Trophoblast cell (in vitro differentiated cells and primary cell): ENCODE data around the gene RASA2.
A peak's percentile ranks its signal among the peaks of the same experiment; 100 is the strongest.

Experiments used
- DNase-seq, 2 donors: peaks; one replicate each; pipeline ENCODE4 v3.0.0-alpha.2; 2016
- H2AFZ ChIP-seq: 2 replicates; pipeline ENCODE4 v1.6.1; 2013; ENCODE audit warnings: low read length, moderate library complexity, mild to moderate bottlenecking; ENCODE audit not compliant: insufficient read depth, poor library complexity
- H2AK5ac ChIP-seq: 2 replicates; pipeline ENCODE4 v1.6.1; 2013; ENCODE audit warnings: mild to moderate bottlenecking, low read length
- H2BK120ac ChIP-seq: 2 replicates; pipeline ENCODE4 v1.6.1; 2013; ENCODE audit warnings: low read length, mild to moderate bottlenecking, moderate library complexity; ENCODE audit not compliant: insufficient read depth, poor library complexity
- H2BK12ac ChIP-seq: 2 replicates; pipeline ENCODE4 v1.6.1; 2013; ENCODE audit warnings: mild to moderate bottlenecking, low read length, moderate library complexity
- H2BK5ac ChIP-seq: 2 replicates; pipeline ENCODE4 v1.6.1; 2013; ENCODE audit warnings: low read length, low read depth, moderate library complexity, mild to moderate bottlenecking; ENCODE audit not compliant: poor library complexity
- H3K14ac ChIP-seq: 2 replicates; pipeline ENCODE4 v1.6.1; 2013; ENCODE audit warnings: mild to moderate bottlenecking, low read length
- H3K18ac ChIP-seq: 2 replicates; pipeline ENCODE4 v1.6.1; 2013; ENCODE audit warnings: mild to moderate bottlenecking, low read length
- H3K23ac ChIP-seq: 2 replicates; pipeline ENCODE4 v1.6.1; 2013; ENCODE audit warnings: low read length
- H3K27ac ChIP-seq: 2 replicates; pipeline ENCODE4 v1.5.1; 2013; ENCODE audit warnings: low read depth, mild to moderate bottlenecking, inconsistent platforms, low read length, moderate library complexity
- H3K27me3 ChIP-seq: 2 replicates; pipeline ENCODE4 v1.6.1; 2013; ENCODE audit warnings: inconsistent platforms, mild to moderate bottlenecking, low read length, moderate library complexity; ENCODE audit not compliant: insufficient read depth
- H3K36me3 ChIP-seq, 2 experiments: 1 replicate in 1 of 2; 2 replicates in 1 of 2; pipeline ENCODE4 v1.6.1; 2013; ENCODE audit warnings: low read length in 2 of 2, mild to moderate bottlenecking in 2 of 2, moderate library complexity in 1 of 2; ENCODE audit not compliant: insufficient read depth in 2 of 2, control insufficient read depth in 1 of 2
- H3K4ac ChIP-seq: 2 replicates; pipeline ENCODE4 v1.6.1; 2013; ENCODE audit warnings: low read depth, mild to moderate bottlenecking, low read length, moderate library complexity
- H3K4me1 ChIP-seq, 2 experiments: 1 replicate in 1 of 2; 2 replicates in 1 of 2; pipeline ENCODE4 v1.6.1; 2013; ENCODE audit warnings: low read length in 2 of 2, mild to moderate bottlenecking in 2 of 2, moderate library complexity in 1 of 2; ENCODE audit not compliant: insufficient read depth in 2 of 2, control insufficient read depth in 1 of 2
- H3K4me2 ChIP-seq: 2 replicates; pipeline ENCODE4 v1.6.1; 2013; ENCODE audit warnings: inconsistent platforms, mild to moderate bottlenecking, low read length, moderate library complexity
- H3K4me3 ChIP-seq: 2 replicates; pipeline ENCODE4 v1.5.1; 2013; ENCODE audit warnings: mild to moderate bottlenecking, low read depth, low read length, inconsistent platforms
- H3K79me1 ChIP-seq: one replicate; pipeline ENCODE4 v1.6.1; 2013; ENCODE audit warnings: low read length
- H3K79me2 ChIP-seq: 2 replicates; pipeline ENCODE4 v1.6.1; 2013; ENCODE audit warnings: low read length, mild to moderate bottlenecking; ENCODE audit not compliant: control insufficient read depth, insufficient read depth, poor library complexity
- H3K9ac ChIP-seq: 2 replicates; pipeline ENCODE4 v1.6.1; 2013; ENCODE audit warnings: mild to moderate bottlenecking, low read length
- H3K9me3 ChIP-seq: 2 replicates; pipeline ENCODE4 v1.6.1; 2013; ENCODE audit warnings: low read depth, mild to moderate bottlenecking, control low read depth, inconsistent platforms, low read length; ENCODE audit not compliant: insufficient read depth
- H4K12ac ChIP-seq: 2 replicates; pipeline ENCODE4 v1.6.1; 2013; ENCODE audit warnings: low read depth, mild to moderate bottlenecking, low read length, moderate library complexity
- H4K8ac ChIP-seq: 2 replicates; pipeline ENCODE4 v1.6.1; 2013; ENCODE audit warnings: low read depth, mild to moderate bottlenecking, low read length, moderate library complexity
- H4K91ac ChIP-seq: one replicate; pipeline ENCODE4 v1.6.1; 2013; ENCODE audit warnings: low read depth, mild to moderate bottlenecking, low read length, moderate library complexity
- WGBS: extraction: QIAGEN DNeasy Blood & Tissue Kit; methylation state at CpG from one replicate; pipeline ENCODE4 v1.1.7; 2013; ENCODE audit warnings: missing lambda C conversion rate; ENCODE audit not compliant: insufficient read length, insufficient coverage; ENCODE audit errors: extremely low coverage; 5-methylcytosine and 5-hydroxymethylcytosine counted together

RASA2 gene

GRCh38 chr3:141484701-141485287 is 2.0 kb upstream of the RASA2 start:
- no peak overlapping the region for H3K4ac ChIP-seq
- peak; percentile 81 to 93 for DNase-seq
- peak overlapping the region; percentile 29 for H2BK120ac ChIP-seq
- peaks cover 6 to 7% of the 10 kb centered on the region in 2 experiments for H3K4me1 ChIP-seq
- WGBS, result no CpG with 5 or more reads among the region's 8 CpGs
- peaks cover 7% of the 10 kb centered on the region for H3K79me2 ChIP-seq
- H3K27ac ChIP-seq, result no peak overlapping the region
- H2AFZ ChIP-seq, result no peak overlapping the region
- no peak overlapping the region for H3K14ac ChIP-seq
- no peak overlapping the region for H3K18ac ChIP-seq
- no peaks in the 10 kb centered on the region for H3K9me3 ChIP-seq
- no peak overlapping the region for H3K23ac ChIP-seq
- no peaks in the 10 kb centered on the region for H3K27me3 ChIP-seq
- H3K9ac ChIP-seq, result no peak overlapping the region
- no peak overlapping the region for H2AK5ac ChIP-seq
- peak overlapping the region; percentile 20 for H2BK12ac ChIP-seq
- H4K91ac ChIP-seq, result no peak overlapping the region
- H4K12ac ChIP-seq, result no peak overlapping the region
- H3K4me3 ChIP-seq, result no peak overlapping the region
- peaks cover 19% of the 10 kb centered on the region for H3K79me1 ChIP-seq
- no peak overlapping the region for H4K8ac ChIP-seq
- no peak overlapping the region for H2BK5ac ChIP-seq
- H3K36me3 ChIP-seq, result no peaks in the 10 kb centered on the region
- no peak overlapping the region for H3K4me2 ChIP-seq

- Histone ChIP-seq H3K9ac (no peak overlapping the region), H4K91ac (peak overlapping the region; percentile 95), H3K4me2 (peak overlapping the region; percentile 86), H3K36me3 (no peaks in the 10 kb centered on the region), H2BK5ac (peak overlapping the region; percentile 69), H3K79me1 (peaks cover 19% of the 10 kb centered on the region), H3K27me3 (no peaks in the 10 kb centered on the region), H3K27ac (peak overlapping the region; percentile 88), H4K12ac (peak overlapping the region; percentile 85), H2BK120ac (peak overlapping the region; percentile 62), H3K4ac (no peak overlapping the region), H2AFZ (peak overlapping the region; percentile 89), H3K23ac (no peak overlapping the region), H3K4me3 (no peak overlapping the region), H3K9me3 (no peaks in the 10 kb centered on the region), H3K4me1 (peaks cover 6 to 7% of the 10 kb centered on the region in 2 experiments), H2AK5ac (no peak overlapping the region), H3K14ac (peak overlapping the region; percentile 70), H2BK12ac (peak overlapping the region; percentile 34), H3K18ac (no peak overlapping the region), H4K8ac (no peak overlapping the region), H3K79me2 (peaks cover 7% of the 10 kb centered on the region)
- WGBS, result no CpG with 5 or more reads among the region's 10 CpGs
- peak; percentile 83 to 84 for DNase-seq
These were observed 959 bp upstream of the RASA2 start for GRCh38 chr3:141485641-141486495.

DNA sequence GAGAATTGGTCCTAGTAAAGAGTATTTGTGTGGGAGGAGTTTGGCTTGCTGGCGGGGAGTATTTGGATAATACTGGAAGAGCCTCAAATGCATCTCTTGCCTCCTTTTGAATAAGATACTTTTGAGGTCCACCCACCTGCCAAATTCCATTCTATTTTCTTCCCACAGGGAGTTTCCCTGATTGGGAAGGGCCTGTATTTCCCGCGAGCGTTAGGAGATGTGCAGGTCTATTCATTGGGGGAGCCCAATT is 406 bp upstream of the RASA2 start:
- peak overlapping the region; percentile 93 for H4K8ac ChIP-seq
- peak in 1 of 2 donors; percentile 42 for DNase-seq
- WGBS, result no CpG with 5 or more reads among the region's 4 CpGs
- peaks cover 6 to 7% of the 10 kb centered on the region in 2 experiments for H3K4me1 ChIP-seq
- H3K4me3 ChIP-seq, result peak overlapping the region; percentile 60
- H2BK12ac ChIP-seq, result peak overlapping the region; percentile 59
- no peak overlapping the region for H3K23ac ChIP-seq
- H2BK120ac ChIP-seq, result peak overlapping the region; percentile 62
- H2AFZ ChIP-seq, result peak overlapping the region; percentile 89
- peak overlapping the region; percentile 88 for H3K27ac ChIP-seq
- H3K4ac ChIP-seq, result no peak overlapping the region
- peak overlapping the region; percentile 93 for H2BK5ac ChIP-seq
- peaks cover 7% of the 10 kb centered on the region for H3K79me2 ChIP-seq
- H3K27me3 ChIP-seq, result no peaks in the 10 kb centered on the region
- H3K18ac ChIP-seq, result peak overlapping the region; percentile 85
- peak overlapping the region; percentile 84 for H3K14ac ChIP-seq
- no peaks in the 10 kb centered on the region for H3K9me3 ChIP-seq
- peak overlapping the region; percentile 95 for H4K91ac ChIP-seq
- no peak overlapping the region for H2AK5ac ChIP-seq
- peak overlapping the region; percentile 33 for H3K9ac ChIP-seq
- peak overlapping the region; percentile 85 for H4K12ac ChIP-seq
- peak overlapping the region; percentile 86 for H3K4me2 ChIP-seq
- no peaks in the 10 kb centered on the region for H3K36me3 ChIP-seq
- peaks cover 19% of the 10 kb centered on the region for H3K79me1 ChIP-seq

- H3K9ac ChIP-seq, result peak overlapping the region; percentile 80
- H4K8ac ChIP-seq, result peak overlapping the region; percentile 96
- H3K4me1 ChIP-seq, result peaks cover 4 to 7% of the 10 kb centered on the region in 2 experiments
- peak overlapping the region; percentile 96 for H2BK5ac ChIP-seq
- H2AFZ ChIP-seq, result peak overlapping the region; percentile 93
- no peaks in the 10 kb centered on the region for H3K36me3 ChIP-seq
- WGBS, result no CpG with 5 or more reads among the region's 55 CpGs
- H3K4me3 ChIP-seq, result peak overlapping the region; percentile 88
- H3K79me2 ChIP-seq, result peaks cover 7% of the 10 kb centered on the region
- H3K27me3 ChIP-seq, result no peaks in the 10 kb centered on the region
- peak overlapping the region; percentile 95 for H3K18ac ChIP-seq
- no peak overlapping the region for H2AK5ac ChIP-seq
- peak overlapping the region; percentile 68 for H3K4ac ChIP-seq
- peak overlapping the region; percentile 96 for H4K91ac ChIP-seq
- H3K4me2 ChIP-seq, result peak overlapping the region; percentile 55
- H3K79me1 ChIP-seq, result peaks cover 18% of the 10 kb centered on the region
- peak overlapping the region; percentile 86 for H2BK120ac ChIP-seq
- peak overlapping the region; percentile 96 for H3K27ac ChIP-seq
- H3K23ac ChIP-seq, result no peak overlapping the region
- DNase-seq, result peak; percentile 89 to 90
- H4K12ac ChIP-seq, result peak overlapping the region; percentile 86
- no peaks in the 10 kb centered on the region for H3K9me3 ChIP-seq
- no peak overlapping the region for H2BK12ac ChIP-seq
- H3K14ac ChIP-seq, result peak overlapping the region; percentile 97
These were observed 860 bp downstream of the RASA2 start for GRCh38 chr3:141487521-141488252.
